ENCODE results near the gene TRPV5. TPM values are rescaled to one million over a fixed set of nuclear protein-coding genes. Genes with fewer than 3 reads are reported as not detected.

Gene TRPV5
- total and polyA plus RNA-seq, 2 of the 8 experiments (the other 6 are each of a cell fraction or from before 2014, with no cell fraction given) = 0.03 TPM; not detected in 1

DNA sequence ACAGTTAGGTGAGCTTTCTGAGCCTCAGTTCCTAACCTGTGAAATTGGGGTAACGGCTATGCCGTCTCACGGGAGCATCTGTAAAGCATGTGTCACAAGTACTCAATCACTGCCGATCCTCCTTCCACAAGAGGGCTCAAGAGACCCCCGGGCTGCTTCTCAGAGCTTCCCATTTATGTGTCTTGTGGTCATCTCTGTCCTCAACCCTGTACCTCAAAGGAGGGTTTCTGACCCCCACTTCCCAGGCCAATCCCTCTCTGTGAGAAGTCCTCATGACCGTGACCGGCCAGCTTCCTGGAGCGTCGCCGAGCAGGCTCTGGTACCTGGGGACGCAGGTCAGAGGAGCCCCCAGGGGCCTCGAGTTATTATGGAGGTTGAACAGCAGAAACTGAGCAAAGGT, 510 bp upstream of the TRPV5 start:
- H2AK5ac ChIP-seq (ENCODE audit: low read depth, low read length) = no peak overlapping the region
- H4K91ac ChIP-seq (replicated peaks; ENCODE audit: insufficient read length, low read length) = no peak overlapping the region
- no peak overlapping the region for H3K27ac ChIP-seq (ENCODE audit: low read depth, low read length)
- no peak overlapping the region for H2BK20ac ChIP-seq (ENCODE audit: low read length)
- H3K9ac ChIP-seq (replicated peaks in 1 of 4; ENCODE audit: extremely low read depth in 1 of 4, low read depth in 3 of 4, low read length in 3 of 4) = no peak overlapping the region
- H4K5ac ChIP-seq (ENCODE audit: insufficient read length, low read depth, low read length) = no peak overlapping the region
- H2BK5ac ChIP-seq (ENCODE audit: low read depth, low read length) = no peak overlapping the region
- H4K8ac ChIP-seq (ENCODE audit: extremely low read depth, insufficient read depth, low read length) = no peak overlapping the region
- H3K56ac ChIP-seq (replicated peaks; ENCODE audit: insufficient read length, low read depth, low read length) = no peak overlapping the region
- no peak overlapping the region for H3K23ac ChIP-seq (ENCODE audit: insufficient read length)
- no peaks in the 10 kb centered on the region for H3K79me1 ChIP-seq (ENCODE audit: low read depth, low read length)
- ChIA-PET CTCF (ENCODE audit: partially characterized antibody) (interaction anchor here (0.7 to 4.4 kb wide), 17 partner anchors 8 to 88 kb away, joined by 3 to 36 read pairs (median 4); partner anchors contain the start of gene KEL), POLR2A (ENCODE audit: partially characterized antibody) (interaction anchor here (1.2 kb wide), 1 partner anchor 12 kb away, joined by 3 read pairs; no protein-coding TSS in a partner anchor)
- H2AFZ ChIP-seq (ENCODE audit: low read length) = no peak overlapping the region
- no peak for FAIRE-seq
- H2BK12ac ChIP-seq (ENCODE audit: low read depth, low read length) = no peak overlapping the region
- no peak for DNase-seq (ENCODE audit: low read depth in 1 of 2, low spot score in 2 of 2)
- no peaks in the 10 kb centered on the region for H3K36me3 ChIP-seq (ENCODE audit: control insufficient read depth in 2 of 4, insufficient read depth in 4 of 4, low read length in 3 of 4)
- no peaks in the 10 kb centered on the region for H3K9me3 ChIP-seq (ENCODE audit: insufficient read depth in 2 of 2, low read depth in 1 of 2, low read length in 1 of 2)
- no peaks in the 10 kb centered on the region for H3K79me2 ChIP-seq (ENCODE audit: control insufficient read depth in 1 of 2, insufficient read depth in 2 of 2, low read length in 2 of 2)
- H3K18ac ChIP-seq (ENCODE audit: extremely low read depth, low read length) = no peak overlapping the region
- H3K4me1 ChIP-seq (replicated peaks in 1 of 4; ENCODE audit: control insufficient read depth in 3 of 4, insufficient read depth in 4 of 4, low read length in 3 of 4) = peaks cover 0 to 5% (median 2%) of the 10 kb centered on the region in 4 experiments; a peak in 3 of 7 replicates
- no peak overlapping the region for H3K4me2 ChIP-seq (ENCODE audit: insufficient read depth in 1 of 2, low read depth in 2 of 2, low read length in 2 of 2)
- peaks cover 2% of the 10 kb centered on the region; the same call in 1 of the 2 replicates for H3K23me2 ChIP-seq (ENCODE audit: low read depth, low read length)
- H2BK120ac ChIP-seq (replicated peaks; ENCODE audit: low read depth, low read length) = no peak overlapping the region
- no peaks in the 10 kb centered on the region for H4K20me1 ChIP-seq (replicated peaks in 1 of 2; ENCODE audit: control insufficient read depth in 1 of 2, insufficient read depth in 2 of 2, low read length in 2 of 2)
- H2BK15ac ChIP-seq (ENCODE audit: low read length) = no peak overlapping the region
- H3K27me3 ChIP-seq (replicated peaks in 1 of 4; ENCODE audit: control insufficient read depth in 3 of 4, extremely low read depth in 1 of 4, insufficient read depth in 3 of 4, low read length in 3 of 4) = no peaks in the 10 kb centered on the region; a peak in 2 of 7 replicates
- H3K14ac ChIP-seq (ENCODE audit: insufficient read length) = no peak overlapping the region
- 91% methylated on average over 12 of the region's 12 CpGs; no CpG with 5 or more reads in 1 of the 2 experiments for WGBS, 2 experiments (ENCODE audit: extremely low coverage in 1 of 2, insufficient coverage in 1 of 2, insufficient read length in 1 of 2, insufficient replicate concordance in 2 of 2, low coverage in 1 of 2, low lambda C conversion rate in 2 of 2, missing lambda C conversion rate in 1 of 2)
- no peak overlapping the region for H3K4ac ChIP-seq (replicated peaks; ENCODE audit: insufficient read length, low read depth, low read length)
- TF ChIP-seq SP1 (IDR thresholded peaks at IDR 0.05; ENCODE audit: low read depth, low read length) = no peak
- H3K4me3 ChIP-seq (ENCODE audit: extremely low read depth in 1 of 4, insufficient read depth in 2 of 4, low read depth in 3 of 4, low read length in 4 of 4) = no peak overlapping the region

All from H1 (cell line).